Measurements from ENCODE around the gene SDHAF3.

- TF ChIP-seq GATA3 (IDR thresholded peaks at IDR 0.05; ENCODE audit: low read depth, low read length) (no peak), GATA2 (IDR thresholded peaks at IDR 0.05; ENCODE audit: low read depth, low read length) (no peak)
These were observed 86.5 kb downstream of the SDHAF3 start for GRCh38 chr7:97203957-97204356.

Measured in SH-SY5Y (cell line).